Left lobe of liver (tissue), 2 donors: ENCODE results near the gene CCL21. TPM values are rescaled to one million over a fixed set of nuclear protein-coding genes. Genes with fewer than 3 reads are reported as not detected.

Experiments
- ATAC-seq: fragments of 200-7000 bp; cut with Tn5 transposase; one replicate; pipeline ENCODE4 v1.9.1; 2020; ENCODE audit warnings: mild to moderate bottlenecking, moderate library complexity
- DNase-seq: peaks from one replicate; pipeline ENCODE4 v3.0.0-alpha.2; 2020; ENCODE audit warnings: low spot score
- total RNA-seq: library from RNA; stranded (reverse); gene quantifications from one replicate; pipeline ENCODE4 v1.2.1, GENCODE V29; 2021
- donor health status: DM: no; HTN: no; CAD: no; lungs with moderate emphysema.
- donor health status: DM: no; HTN: yes; CAD: no.

The CCL21 gene
- total RNA-seq, 1 donor from 2014 or later, result 1.7 TPM

GRCh38 chr9:34709196-34709978, 549 bp downstream of the CCL21 start:
- ATAC-seq, result peak; percentile 10
- no peak for DNase-seq

GRCh38 chr9:34707130-34707529, 2.8 kb downstream of the CCL21 start:
- DNase-seq (no peak), ATAC-seq (no peak)

GRCh38 chr9:34701769-34702736, 7.9 kb downstream of the CCL21 start:
- DNase-seq (peak; percentile 86), ATAC-seq (peak; percentile 95)

- ATAC-seq, result peak; percentile 92
- DNase-seq, result peak; percentile 75
Measured at GRCh38 chr9:34701023-34701768, 8.7 kb downstream of the CCL21 start.

- DNase-seq, result no peak
- ATAC-seq, result no peak
Measured at GRCh38 chr9:34694811-34695210, 15.1 kb downstream of the CCL21 start.

- no peak for DNase-seq
- ATAC-seq, result no peak
Measured at GRCh38 chr9:34693560-34693959, 16.4 kb downstream of the CCL21 start.

- ATAC-seq, result no peak
- no peak for DNase-seq
Measured at GRCh38 chr9:34691936-34692315, 18.0 kb downstream of the CCL21 start.

- ATAC-seq, result no peak
- DNase-seq, result no peak
Measured at GRCh38 chr9:34690983-34691935, 18.7 kb downstream of the CCL21 start, which contains the start of gene CCL19. TSS of gene CCL19 (minus strand) at chr9:34691276. CDS start at chr9:34691139, 137 bp downstream.

- DNase-seq (peak; percentile 55), ATAC-seq (peak; percentile 52)
Measured at GRCh38 chr9:34689512-34689911, 20.4 kb downstream of the CCL21 start.

- ATAC-seq (peak; percentile 43), DNase-seq (no peak)
Measured at GRCh38 chr9:34689116-34689470, 20.8 kb downstream of the CCL21 start.

GRCh38 chr9:34688329-34689115, 21.4 kb downstream of the CCL21 start:
- peak; percentile 86 for ATAC-seq
- peak; percentile 92 for DNase-seq

- no peak for DNase-seq
- ATAC-seq, result no peak
Measured at GRCh38 chr9:34687276-34688030, 22.5 kb downstream of the CCL21 start.

- DNase-seq (no peak), ATAC-seq (no peak)
Measured at GRCh38 chr9:34686732-34687131, 23.2 kb downstream of the CCL21 start.

GRCh38 chr9:34686231-34686630, 23.7 kb downstream of the CCL21 start:
- DNase-seq (no peak), ATAC-seq (no peak)

GRCh38 chr9:34685591-34685990, 24.3 kb downstream of the CCL21 start:
- ATAC-seq, result no peak
- no peak for DNase-seq

GRCh38 chr9:34684816-34685215, 25.1 kb downstream of the CCL21 start:
- DNase-seq (no peak), ATAC-seq (no peak)

GRCh38 chr9:34684145-34684544, 25.8 kb downstream of the CCL21 start:
- ATAC-seq (no peak), DNase-seq (no peak)

GRCh38 chr9:34675869-34676268, 34.1 kb downstream of the CCL21 start:
- ATAC-seq, result no peak

More at GRCh38 chr9:34675869-34676268, 34.1 kb downstream of the CCL21 start:
- DNase-seq, result no peak
